ENCODE results near the gene XXYLT1.

Gene XXYLT1

DNA sequence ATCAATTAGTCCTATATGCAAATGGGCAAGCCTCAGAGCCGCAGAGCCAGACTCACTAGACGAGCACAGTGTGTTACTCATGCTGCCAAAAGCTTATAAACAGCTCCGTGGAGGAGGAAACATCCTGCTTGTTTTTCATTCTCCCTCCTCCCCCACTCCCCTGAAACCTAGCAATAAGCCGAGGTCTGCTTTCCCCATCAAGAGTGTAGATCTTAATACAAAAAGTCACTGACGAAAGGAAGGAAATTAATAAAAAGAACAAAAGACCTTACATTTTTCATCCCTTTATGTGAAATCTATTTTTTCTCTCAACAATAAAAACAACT lies 88.5 kb downstream of the XXYLT1 start:
- DNase-seq: peak; percentile 65

DNA sequence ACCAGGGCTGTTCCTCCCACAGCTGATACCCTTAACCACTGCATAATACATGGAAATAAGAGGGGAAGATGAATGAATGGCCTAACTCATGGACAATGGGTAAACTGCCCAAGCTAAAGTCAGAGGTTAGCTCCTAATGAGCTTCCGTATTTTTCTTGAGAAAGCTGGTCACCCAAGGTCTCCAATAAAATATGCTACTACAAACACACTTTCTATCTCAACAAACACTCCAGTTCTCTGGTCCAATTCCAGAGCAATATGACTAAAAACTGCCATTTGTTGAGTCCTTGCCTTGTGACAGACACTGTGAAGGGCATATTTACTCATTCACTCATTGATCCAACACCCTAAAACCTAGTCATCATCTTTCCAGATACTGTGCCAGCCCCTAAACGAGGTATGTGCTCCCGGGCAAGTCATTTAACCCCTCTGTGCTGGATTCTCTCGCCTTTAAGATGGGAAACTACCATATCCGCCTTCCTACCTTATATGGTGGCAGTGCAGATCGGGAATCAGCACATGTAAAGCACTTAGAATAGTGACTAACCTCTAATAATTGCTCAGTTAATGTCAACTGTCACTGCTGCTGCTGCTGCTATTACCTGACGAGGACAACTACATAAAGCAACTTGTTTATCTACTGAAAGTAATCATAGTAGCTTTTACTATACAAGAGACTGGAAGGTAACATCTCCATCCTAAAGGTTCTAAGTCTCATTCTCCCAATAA lies 89.1 kb downstream of the XXYLT1 start:
- DNase-seq: peak; percentile 48

- DNase-seq: no peak
Measured at GRCh38 chr3:195181113-195181498, 89.9 kb downstream of the XXYLT1 start.

GRCh38 chr3:195180490-195181112 lies 90.4 kb downstream of the XXYLT1 start:
- no peak for DNase-seq

DNA sequence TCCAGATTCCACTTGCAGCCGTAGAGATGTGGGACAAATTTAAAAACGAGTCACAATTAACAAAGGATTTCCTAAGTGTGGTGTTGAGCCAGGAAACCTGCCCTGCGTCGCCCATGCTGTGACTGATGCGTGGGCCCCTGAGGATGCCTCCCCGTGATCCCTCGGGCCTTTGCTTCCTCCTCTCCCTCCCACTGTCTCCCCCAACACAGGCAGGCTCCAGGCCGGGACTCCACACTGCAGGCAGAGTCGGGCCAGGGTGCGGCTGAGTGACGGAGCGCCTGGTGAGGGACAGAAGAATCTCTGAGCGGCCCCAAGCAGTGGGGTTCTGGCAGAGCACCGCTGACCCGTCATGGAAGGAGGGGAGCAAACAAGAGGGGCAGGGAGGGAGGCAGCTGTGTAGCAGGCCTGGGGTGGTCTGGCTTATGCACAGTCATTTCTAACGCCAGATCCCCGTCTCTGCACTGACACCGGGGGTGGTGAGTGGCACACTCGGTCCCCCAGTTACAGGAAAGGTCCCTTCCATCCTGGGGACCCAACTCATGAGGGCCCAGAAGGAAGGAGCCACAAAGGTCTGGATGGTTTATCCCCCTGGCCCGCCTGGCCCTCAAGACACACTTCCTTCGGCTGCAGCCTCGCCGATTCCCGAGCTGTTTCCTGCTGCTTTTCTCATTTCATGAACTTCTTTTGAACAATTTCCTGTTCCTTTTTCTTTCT lies 91.0 kb downstream of the XXYLT1 start:
- DNase-seq: no peak

DNA sequence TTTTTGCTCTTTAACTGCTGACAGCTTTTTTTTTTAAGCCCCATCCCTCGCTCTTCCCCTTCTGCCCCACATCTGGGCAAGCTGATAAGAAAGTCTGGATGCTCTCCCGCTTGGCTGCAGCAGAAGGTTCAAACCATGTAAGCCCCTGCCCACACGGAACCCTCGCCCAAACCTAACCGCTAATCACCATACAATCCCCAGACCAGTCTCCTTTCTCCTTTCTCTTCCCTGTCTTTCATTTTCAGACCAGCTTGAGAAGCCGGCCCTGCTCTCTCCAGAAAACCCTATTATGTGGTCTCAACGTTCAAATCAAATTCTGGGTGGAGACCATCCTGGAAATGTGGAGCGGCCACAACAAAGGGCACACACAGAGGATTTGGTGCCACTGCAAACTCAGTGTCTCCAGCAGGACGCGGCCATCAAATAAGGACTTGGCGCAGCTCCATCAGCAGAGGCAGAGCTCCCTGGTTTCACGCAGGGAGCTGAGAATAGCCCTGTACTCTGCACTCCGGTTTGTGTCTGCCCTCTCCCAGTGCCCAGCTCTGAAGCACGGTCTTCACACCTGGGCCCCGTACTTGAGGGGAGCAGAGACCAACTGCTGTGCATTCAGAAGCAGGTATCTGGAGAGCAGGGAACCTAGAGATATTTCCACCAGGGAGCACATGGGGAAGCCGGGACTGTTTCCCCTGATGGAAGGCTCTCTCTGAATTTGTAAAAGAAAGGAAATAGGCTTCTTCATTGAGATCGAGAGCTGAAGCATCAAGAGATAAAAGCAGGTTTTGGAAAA lies 92.6 kb downstream of the XXYLT1 start:
- no peak for DNase-seq

DNA sequence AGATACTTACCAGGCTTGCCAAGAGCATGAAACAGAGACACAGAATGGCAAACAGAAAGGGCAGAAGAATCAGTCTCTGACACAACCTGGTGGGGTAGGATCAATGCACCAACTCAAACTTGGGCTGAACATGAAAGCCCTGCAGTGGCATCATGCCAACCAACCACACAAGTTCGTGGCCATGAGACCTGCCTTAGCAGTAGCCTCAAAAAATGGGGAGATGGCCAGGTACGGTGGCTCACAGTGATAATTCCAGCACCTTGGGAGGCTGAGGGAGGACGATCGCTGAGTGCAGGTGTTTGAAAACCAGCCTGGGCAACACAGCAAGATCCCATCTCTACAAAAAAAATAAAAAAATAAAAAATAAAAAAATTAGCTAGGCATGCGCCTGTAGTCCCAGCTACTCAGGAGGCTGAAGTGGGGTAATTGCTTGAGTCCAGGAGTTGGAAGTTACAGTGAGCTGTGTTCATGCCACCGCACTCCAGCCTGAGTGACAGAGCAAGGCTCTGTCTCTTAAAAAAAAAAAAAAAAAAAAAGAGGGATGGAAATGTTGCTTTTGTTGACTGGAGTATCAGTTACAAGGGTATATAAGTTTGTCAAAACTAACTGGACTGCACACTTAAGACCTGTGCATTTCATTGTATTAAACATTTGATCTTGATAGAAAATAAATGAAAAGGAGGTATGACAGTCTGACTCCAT lies 93.4 kb downstream of the XXYLT1 start:
- no peak for DNase-seq

- no peak for DNase-seq
Measured at GRCh38 chr3:195176776-195177175, 94.2 kb downstream of the XXYLT1 start.

GRCh38 chr3:195175476-195176337 lies 95.3 kb downstream of the XXYLT1 start:
- no peak for DNase-seq

GRCh38 chr3:195175076-195175475 lies 95.9 kb downstream of the XXYLT1 start:
- no peak for DNase-seq

DNA sequence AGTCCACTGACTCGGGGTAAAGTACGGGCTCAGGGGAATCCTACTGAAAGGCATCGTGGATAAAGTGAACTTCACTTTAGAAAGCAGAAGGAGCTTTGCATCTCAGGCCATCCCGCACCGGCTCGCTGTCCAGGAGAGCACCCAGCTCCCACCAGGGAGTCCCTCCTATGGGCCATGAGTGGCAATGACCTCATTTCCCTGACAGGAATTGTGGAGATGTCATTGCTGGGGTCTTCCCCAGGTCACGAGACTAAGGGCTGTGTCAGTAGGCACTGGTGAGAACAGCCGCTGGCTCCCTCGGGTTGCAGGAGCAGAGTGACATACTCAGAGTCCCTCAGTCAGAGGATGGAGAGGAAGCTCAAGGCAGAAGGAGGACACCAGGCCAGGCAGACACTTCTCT lies 97.3 kb downstream of the XXYLT1 start:
- DNase-seq: no peak

- no peak for DNase-seq
Measured at GRCh38 chr3:195172896-195173295, 98.1 kb downstream of the XXYLT1 start.

GRCh38 chr3:195172039-195172684 lies 98.8 kb downstream of the XXYLT1 start:
- DNase-seq: no peak

DNA sequence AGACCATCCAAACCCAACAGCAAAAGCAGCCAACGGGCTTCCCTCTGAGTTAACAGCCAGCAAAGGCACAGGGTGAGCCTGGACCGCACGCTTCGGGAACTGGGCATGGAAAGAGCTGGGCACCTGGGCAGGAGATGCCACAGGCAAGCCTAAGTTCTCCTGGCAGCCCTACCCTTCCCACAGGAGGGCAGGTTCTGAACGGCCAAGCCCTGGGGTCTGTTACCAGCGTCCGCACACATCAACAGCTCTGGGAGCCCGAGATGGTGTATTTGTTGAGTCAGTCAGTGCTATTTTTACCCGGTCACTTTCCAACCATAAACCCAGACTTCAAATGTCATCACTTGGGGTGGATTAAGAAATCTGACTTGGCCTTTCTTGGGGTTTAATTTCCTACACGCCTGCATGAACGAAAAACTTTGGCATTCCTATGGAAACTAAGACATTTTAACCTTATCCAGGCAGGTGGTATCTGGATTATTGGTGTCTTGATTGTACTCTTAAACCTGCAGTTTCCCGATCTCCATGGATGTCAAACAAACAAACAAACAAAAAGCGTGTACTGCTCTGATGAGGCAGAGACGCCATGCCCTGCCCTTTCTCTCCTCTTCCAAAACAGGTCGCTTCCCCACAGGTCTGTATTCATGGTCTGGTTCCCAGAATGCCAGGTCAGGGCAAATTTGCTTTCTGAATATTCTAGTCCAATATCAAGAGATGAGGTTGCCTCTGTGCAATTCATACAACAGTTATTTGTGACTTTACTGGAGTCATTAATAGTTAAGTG lies 99.7 kb downstream of the XXYLT1 start:
- DNase-seq: no peak

DNA sequence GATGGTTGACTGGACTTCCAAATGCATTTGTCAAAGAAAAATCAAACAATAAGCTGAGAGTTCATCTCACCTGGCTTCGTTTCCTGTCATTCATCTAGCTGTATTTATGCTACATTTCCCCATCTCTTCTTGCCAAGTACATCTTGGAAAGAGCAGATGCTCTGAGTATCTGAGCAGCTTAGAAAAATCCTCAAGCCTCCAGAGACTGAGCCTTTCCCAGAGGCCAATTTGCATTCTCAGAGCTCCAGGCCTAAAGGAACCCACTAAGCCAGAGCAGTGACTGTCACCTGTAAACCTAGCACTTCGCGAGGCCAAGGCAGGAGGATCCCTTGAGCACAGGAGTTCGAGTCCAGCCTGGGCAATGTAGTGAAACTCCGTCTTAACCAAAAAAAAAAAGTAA lies 100.5 kb downstream of the XXYLT1 start:
- no peak for DNase-seq

DNA sequence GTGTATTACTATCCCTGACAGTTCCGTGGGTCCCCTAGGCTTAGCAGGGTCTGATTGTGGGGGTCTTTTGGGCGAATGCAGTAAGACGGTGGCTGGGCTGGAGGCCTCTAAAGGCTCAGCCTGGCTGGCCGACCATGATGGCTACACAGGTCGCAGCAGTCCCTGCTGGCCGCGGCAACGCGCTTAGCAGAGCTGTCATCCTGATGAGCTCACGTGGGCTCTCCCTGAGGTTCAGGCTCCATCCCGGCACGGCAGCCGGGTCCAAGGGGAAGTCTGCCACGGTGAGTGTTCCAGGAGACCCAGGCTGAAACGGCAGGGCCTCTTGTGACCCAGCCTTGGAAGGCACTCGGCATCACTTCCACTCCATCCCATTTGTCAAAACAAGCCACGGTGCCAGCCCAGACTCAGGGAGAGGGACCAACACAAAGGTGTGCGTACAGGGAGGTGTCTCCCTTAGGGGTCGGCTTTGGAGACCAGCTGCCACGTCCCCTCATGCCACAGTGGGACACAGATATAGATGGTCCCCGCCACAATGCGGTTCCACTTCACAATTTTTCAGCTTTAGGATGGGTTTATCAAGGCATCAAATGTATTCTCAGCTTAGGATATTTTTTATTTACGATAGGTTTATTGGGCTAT lies 101.8 kb downstream of the XXYLT1 start:
- no peak for DNase-seq

DNA sequence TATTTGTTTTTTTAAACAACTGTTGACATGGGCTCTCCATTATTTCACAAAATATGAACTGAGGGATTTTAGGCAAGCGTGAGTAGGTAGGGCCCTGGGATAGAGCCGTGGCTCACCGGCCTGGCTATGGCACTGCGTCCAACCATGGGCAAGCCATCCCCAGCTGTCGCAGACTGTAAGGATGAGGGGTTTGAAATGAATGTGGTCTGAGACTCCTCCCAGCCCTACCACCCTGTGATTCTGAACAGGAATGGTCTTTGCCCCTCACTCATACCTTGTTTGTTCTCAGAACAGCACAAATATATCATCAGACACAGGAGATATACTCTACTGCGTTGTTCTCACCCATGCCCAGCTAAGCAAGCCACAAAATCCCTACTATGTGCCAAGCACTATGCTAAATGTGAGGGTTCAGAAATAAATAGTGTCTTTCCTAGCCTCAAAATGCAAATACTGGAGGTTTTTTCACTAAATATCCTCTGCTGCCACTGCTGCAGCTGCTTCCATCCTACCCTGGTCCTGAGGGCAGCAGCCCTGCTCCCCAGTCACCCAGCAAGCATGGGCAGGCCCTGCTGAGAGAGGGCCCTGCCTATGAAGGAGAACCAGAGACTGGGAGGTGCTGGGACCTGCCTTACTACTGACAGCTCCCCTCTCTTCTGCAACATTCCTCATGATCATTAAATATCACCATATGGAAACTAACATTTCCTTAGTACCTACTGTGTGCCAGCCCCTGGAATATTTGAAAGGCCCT lies 102.8 kb downstream of the XXYLT1 start:
- DNase-seq: no peak

DNA sequence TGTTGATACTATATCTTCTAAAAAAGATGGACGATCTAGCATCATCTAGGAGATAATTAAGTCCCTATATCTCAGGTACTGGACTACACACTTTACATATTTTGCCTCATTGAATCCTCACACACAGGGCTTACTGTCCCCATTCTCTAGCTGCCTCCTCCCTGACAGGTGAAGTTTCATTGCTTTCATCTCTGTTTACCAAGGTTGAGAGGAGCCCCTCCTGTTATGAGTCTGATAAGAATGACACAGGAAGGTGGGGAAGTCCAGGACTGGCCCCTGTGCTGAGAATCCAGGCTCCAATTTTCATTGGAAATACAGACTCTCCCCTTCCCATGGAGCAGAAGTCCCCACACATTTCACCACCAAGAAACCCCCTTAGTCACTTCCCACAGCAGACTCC lies 105.2 kb downstream of the XXYLT1 start:
- no peak for DNase-seq

GRCh38 chr3:195165265-195165609 lies 105.7 kb downstream of the XXYLT1 start:
- DNase-seq: no peak

All from EL (cell line).